SHP77 (cell line): ENCODE measurements around the gene PC.
"Not testable (repeated sequence)": the region's sequence is repeated elsewhere in the genome, so short reads cannot be mapped to it uniquely, and the experiment has no call there.

Source experiments
- DNase-seq, 2 experiments: peaks; one replicate each; lab custom pipeline; 2025; lab: John Stamatoyannopoulos, UW

Gene PC

DNA sequence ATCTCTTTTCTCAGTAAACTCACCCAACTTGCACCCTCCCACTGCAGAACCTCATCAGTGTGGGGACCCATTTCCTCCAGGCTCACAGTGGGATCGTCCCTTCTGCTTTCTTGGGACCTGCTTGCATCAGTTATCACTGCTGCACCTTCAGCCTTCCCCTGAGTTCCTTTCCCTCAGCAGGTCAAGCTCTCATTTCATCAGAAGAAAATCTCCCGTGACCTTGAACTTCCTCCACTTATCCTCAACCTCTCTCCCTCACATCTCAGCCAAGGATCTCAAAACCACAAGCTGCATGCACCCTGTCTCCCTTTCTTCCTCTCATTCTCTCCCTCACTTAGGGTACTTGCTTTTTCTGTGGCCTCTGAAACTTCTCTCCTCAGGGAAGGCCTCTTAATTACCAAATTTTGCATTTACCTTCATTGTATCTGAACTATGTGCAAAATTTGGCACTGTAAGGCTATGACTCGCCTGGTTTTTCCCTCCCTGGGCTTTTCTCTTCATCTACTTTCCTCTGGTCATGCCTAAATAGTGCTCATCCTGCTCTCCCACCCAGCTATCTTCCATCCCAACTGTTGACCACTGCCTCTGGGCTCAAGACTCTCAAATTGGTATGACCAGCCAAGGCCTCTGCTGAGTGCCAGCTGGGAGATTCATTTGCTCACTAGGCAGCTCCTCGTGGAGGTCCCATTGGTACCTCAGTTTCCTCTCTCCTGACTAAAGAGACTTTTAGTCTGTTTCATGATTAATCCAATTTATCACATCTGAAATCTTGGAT lies 117.7 kb downstream of the PC start:
- no peak for DNase-seq

DNA sequence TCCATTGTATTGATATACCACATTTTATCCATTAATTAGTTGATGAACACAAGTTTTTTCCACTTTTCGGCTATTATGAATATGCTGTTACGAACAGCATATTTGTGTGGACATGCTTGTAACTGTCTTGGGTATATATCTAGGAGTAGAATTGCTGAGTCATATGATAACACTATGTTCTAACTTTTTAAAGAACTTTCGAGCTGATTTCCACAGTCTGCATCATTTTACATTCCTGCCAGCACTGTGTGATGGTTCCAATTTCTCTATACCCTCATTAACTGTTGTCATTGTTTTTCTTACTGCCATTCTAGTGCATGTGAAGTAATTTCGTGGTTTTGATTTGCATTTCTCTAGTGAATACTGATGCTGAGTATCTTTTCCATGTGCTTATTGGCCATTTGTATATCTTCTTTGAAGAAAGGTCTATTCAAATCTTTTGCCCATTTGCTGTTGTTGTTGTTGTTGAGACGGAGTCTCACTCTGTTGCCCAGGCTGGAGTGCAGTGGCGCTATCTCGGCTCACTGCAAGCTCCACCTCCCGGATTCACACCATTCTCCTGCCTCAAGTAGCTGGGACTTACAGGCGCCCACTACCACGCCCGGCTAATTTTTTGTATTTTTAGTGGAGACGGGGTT lies 122.3 kb downstream of the PC start:
- DNase-seq = no peak

- DNase-seq = no peak
These were observed 123.2 kb downstream of the PC start for GRCh38 chr11:66834943-66835342.

DNA sequence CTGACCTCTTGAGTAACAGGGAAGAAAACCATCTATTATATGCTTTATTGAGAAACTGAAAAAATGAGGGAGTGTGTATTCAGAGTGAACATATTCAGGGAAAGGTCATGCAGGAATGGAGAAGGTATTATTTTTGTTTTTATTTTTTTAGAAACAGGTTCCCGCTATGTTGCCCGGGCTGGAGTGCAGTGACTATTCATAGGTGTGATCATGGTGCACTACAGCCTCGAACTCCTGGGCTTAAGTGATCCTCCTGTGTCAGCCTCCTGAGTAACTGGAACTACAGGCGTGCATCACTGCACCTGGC lies 123.7 kb downstream of the PC start:
- DNase-seq = no peak

DNA sequence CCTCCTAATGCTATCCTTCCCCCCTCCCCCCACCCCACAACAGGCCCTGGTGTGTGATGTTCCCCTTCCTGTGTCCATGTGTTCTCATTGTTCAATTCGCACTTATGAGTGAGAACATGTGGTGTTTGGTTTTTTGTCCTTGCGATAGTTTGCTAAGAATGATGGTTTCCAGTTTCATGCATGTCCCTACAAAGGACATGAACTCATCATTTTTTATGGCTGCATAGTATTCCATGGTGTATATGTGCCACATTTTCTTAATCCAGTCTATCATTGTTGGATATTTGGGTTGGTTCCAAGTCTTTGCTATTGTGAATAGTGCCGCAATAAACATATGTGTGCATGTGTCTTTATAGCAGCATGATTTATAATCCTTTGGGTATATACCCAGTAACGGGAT lies 133.6 kb downstream of the PC start:
- DNase-seq = not testable (repeated sequence)

DNA sequence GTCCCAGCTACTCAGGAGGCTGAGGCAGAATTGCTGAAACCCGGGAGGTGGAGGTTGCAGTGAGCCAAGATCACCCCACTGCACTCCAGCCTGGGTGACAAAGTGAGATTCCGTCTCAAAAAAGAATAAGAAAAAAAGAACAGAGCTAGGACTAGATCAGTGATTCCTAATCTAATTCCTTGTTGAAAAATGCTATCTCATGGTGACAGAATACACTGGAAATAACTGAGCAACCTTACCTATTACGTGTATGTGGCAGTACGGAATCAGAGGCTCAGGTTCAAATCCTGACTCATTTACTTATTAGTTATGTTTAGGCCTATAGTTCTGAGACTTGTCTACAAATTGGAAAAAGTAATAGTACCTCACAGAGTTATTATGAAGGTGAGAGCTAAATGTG lies 134.5 kb downstream of the PC start:
- no peak for DNase-seq

DNA sequence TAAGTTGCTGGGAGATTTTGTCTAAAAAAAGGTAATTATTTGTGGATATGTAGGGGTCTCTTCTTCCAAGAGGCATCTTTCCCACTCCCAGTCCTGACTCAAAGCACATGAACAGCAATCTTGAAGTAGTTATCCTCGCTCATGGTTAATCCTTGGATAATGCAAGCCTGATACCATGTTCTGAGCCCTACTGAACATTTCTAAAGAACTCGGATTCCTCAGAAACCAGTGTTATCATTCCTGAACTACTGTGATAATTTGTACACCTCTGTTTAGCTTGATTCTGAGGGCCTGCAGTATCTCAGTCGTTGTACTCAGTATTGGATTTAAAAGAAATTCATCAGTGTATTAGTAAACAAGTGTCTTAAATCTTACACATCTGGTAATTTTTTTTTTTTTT lies 137.3 kb downstream of the PC start:
- DNase-seq = no peak

DNA sequence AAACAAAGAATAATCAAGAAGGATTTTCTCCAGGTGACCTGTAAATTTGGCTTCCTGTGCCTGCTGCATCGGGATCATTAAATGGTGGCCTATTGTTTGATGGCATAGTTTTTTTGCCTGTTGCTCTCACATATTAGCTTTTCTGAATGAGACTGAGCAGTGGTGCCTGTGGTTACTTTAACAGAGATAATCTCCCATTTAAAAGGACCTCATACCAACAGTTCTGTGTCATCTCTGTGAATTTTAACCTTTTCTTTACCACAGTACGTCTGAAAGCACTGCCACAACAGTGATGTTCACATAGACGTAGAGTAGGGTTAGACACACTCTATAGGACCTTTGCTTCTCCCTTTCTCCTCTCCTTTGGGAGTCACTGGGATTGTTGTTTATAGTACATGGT lies 137.8 kb downstream of the PC start:
- DNase-seq = no peak

DNA sequence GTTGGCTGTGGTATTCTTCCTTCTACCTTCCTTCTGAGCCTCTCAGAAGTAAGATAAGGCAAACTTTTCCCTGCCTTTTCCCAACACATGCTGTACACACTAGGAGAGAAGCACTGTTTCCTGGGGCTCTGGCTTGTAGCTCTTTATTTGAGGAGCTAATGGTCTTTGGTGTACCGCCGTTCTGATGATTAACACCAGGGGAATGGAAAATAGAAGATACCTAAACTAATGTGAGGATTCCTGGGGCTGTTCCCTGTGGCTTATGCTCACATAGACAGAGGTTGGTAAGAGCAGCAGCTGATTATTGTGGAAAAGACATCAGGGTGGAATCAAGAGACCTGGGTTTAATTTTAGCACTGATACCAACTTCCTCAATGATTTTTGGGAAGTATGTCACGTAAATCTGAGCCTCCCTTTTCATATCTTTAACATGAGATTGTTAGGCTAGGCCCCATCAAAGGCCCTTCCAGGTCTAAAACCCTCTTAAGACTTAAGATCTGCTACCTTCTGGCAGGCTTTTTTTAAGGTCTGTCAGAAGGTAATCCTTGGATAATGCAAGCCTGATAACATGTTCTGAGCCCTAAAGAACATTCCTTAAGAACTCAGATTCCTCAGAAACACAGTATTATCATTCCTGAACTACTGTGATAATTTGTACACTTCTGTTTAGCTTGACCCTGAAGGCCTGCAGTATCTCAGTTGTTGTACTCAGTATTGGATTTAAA lies 139.8 kb downstream of the PC start:
- no peak for DNase-seq

DNA sequence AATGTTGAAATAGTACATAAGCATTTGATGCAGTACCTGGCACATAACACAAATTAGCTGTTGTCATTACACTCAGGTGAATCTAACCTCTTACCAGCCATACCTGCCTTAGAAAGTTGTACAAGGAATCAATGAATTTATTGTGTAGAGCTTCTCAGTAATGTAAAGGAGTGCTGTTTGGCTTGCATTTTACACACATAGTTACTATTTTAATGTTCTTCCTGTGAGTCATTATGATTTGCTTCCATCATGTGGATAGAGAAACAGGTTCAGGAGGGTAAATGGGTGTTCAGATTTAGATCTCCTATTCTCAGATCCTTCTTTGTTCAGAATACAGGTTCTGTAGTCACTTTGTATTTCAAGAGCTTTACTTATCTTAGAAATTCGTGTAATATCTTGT lies 142.5 kb downstream of the PC start:
- no peak for DNase-seq

- no peak for DNase-seq
These were observed 143.5 kb downstream of the PC start for GRCh38 chr11:66814678-66815077.

DNA sequence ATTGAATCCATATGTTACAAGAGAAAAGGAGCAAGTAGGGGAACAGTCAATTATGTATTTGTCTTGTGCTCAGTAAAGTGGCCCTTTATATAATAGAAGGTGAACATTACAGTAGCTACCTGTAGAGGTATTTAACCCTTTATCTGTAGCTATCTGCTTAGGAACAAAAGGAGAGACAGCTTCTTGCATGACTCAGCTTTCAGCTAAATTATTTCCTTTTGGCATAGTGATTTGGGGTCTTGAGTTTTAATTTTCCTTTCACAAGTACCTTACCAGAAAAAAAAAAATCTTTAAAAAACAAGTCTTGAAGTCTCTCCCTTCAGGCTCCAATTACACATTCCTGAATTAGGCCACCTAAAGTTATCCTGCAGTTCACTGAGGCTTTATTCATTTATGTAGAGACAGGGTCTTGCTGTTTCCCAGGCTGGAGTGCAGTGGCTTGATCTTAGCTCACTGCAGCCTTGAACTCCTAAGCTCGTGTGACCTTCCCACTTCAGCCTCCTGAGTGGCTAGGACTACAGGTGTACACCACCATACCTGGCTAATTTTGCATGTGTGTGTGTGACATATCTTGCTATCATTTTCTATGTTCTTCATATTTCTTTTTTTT lies 147.5 kb downstream of the PC start:
- DNase-seq = no peak

- DNase-seq = no peak
These were observed 148.6 kb downstream of the PC start for GRCh38 chr11:66809592-66809991.

DNA sequence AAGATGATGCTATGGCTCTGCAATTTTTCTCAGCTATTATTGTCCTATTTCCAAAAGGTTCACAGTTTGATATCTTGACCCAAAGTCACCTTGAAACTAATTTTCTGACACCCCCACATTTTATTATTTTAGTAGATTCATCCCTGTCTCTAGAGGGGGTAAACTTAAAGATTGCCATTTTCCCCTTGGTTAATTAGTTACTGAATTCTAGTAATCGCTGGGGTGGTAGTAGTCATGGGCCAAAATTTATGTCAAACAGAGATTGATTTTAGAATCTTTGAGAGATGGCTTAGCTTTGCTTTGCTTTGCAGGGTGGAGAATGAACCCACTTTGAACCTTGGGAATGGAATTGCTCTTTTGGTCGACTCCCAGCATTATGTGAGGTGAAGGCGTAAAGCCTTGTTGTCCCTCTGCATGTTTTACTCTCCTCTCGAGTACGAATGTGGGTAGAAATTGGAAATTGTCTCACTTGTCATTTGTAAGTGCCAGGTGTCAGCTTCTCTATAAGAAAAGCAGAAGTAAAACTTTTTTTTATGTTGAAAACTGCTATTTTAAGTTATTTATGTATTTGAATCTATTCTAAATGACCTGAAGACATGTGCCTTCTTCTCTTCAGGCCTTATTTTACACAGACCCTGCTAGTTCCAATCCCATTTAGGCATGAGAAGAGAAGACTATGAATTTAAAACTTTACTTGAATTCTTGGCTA lies 157.3 kb downstream of the PC start:
- DNase-seq = no peak

DNA sequence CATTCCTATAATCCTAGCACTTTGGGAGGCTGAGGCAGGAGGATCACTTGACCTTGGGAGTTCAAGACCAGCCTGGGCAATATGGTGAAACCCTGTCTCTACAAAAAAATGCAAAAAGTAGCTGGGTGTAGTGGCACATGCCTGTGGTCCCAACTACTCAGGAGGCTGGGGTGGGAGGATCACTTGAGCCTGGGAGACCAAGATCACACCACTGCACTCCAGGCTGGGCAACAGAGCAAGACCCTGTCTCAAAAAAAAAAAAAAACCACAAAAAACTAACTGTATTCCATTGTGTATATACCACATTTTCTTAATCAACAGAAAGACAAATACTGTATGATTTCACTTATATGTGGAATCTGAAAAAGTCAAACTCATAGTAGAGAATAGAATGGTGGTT lies 158.4 kb downstream of the PC start:
- DNase-seq = not testable (repeated sequence)
